Measurements from ENCODE around the gene ZNF746. TPM values are rescaled to one million over a fixed set of nuclear protein-coding genes. Genes with fewer than 3 reads are reported as not detected.

Gene ZNF746
- total and polyA plus RNA-seq, 9 of the 15 experiments (the other 6 are each of a cell fraction or from before 2014, with no cell fraction given): 1.7 to 31.6 (median 13.3) TPM

- TF ChIP-seq SP2 (IDR thresholded peaks at IDR 0.05; ENCODE audit: extremely low read depth, low read depth, low read length, poor library complexity, severe bottlenecking) (no peak), TAF7 (tag; IDR thresholded peaks at IDR 0.05) (no peak), ZHX1 (conservative IDR thresholded peaks at IDR 0.05; ENCODE audit: low read length) (no peak), SREBF2 (CRISPR knock-in tag; IDR thresholded peaks at IDR 0.05) (no peak), ZNF23 (CRISPR knock-in tag; IDR thresholded peaks at IDR 0.05) (no peak), DLX4 (CRISPR knock-in tag; IDR thresholded peaks at IDR 0.05) (no peak), NUFIP1 (IDR thresholded peaks at IDR 0.05; ENCODE audit: partially characterized antibody) (no peak), ETV5 (CRISPR knock-in tag; IDR thresholded peaks at IDR 0.05; ENCODE audit: low read depth) (no peak; the same call in 1 of the 2 replicates), SLC30A9 (CRISPR knock-in tag; IDR thresholded peaks at IDR 0.05) (no peak), NR2C2 (CRISPR knock-in tag; IDR thresholded peaks at IDR 0.05) (no peak), NR2C2 (tag; IDR thresholded peaks at IDR 0.05) (no peak), RBM14 (IDR thresholded peaks at IDR 0.05; ENCODE audit: borderline replicate concordance, insufficient read depth, low read depth, low read length) (no peak), SPI1 (IDR thresholded peaks at IDR 0.05; ENCODE audit: borderline replicate concordance, low read depth, low read length) (0 out of 2 replicates have a peak, but pooled peaks have one; percentile 4), ZNF347 (CRISPR knock-in tag; IDR thresholded peaks at IDR 0.05; ENCODE audit: low read depth) (no peak), ZNF175 (CRISPR knock-in tag; IDR thresholded peaks at IDR 0.05; ENCODE audit: low read depth) (no peak), HINFP (tag; conservative IDR thresholded peaks at IDR 0.05; ENCODE audit: low read depth) (no peak; the same call in 1 of the 2 replicates), SIN3B (IDR thresholded peaks at IDR 0.05; ENCODE audit: low read depth) (no peak)
- TF ChIP-seq, protein P1, sequence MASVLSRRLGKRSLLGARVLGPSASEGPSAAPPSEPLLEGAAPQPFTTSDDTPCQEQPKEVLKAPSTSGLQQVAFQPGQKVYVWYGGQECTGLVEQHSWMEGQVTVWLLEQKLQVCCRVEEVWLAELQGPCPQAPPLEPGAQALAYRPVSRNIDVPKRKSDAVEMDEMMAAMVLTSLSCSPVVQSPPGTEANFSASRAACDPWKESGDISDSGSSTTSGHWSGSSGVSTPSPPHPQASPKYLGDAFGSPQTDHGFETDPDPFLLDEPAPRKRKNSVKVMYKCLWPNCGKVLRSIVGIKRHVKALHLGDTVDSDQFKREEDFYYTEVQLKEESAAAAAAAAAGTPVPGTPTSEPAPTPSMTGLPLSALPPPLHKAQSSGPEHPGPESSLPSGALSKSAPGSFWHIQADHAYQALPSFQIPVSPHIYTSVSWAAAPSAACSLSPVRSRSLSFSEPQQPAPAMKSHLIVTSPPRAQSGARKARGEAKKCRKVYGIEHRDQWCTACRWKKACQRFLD (CRISPR knock-in tag; IDR thresholded peaks at IDR 0.05): no peak; the same call in 1 of the 2 replicates
- TF ChIP-seq, protein P2, sequence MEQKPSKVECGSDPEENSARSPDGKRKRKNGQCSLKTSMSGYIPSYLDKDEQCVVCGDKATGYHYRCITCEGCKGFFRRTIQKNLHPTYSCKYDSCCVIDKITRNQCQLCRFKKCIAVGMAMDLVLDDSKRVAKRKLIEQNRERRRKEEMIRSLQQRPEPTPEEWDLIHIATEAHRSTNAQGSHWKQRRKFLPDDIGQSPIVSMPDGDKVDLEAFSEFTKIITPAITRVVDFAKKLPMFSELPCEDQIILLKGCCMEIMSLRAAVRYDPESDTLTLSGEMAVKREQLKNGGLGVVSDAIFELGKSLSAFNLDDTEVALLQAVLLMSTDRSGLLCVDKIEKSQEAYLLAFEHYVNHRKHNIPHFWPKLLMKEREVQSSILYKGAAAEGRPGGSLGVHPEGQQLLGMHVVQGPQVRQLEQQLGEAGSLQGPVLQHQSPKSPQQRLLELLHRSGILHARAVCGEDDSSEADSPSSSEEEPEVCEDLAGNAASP (IDR thresholded peaks at IDR 0.05): no peak
- TF ChIP-seq, protein P3, sequence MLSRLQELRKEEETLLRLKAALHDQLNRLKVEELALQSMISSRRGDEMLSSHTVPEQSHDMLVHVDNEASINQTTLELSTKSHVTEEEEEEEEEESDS (CRISPR knock-in tag; IDR thresholded peaks at IDR 0.05): no peak
Observed at GRCh38 chr7:149494738-149495368, 2.8 kb downstream of the ZNF746 start (continued).

All from K562 (cell line).